SU-DHL-6 (cell line): ENCODE data around the gene FAIM2.

Experiments
- H2AFZ ChIP-seq: fragments of 200-600 bp; sonication (generic); 2 replicates; pipeline ENCODE4 v1.6.1; 2014; ENCODE audit warnings: low read depth, mild to moderate bottlenecking, moderate library complexity, mixed read lengths, antibody characterized with exemption, low read length; ENCODE audit not compliant: severe bottlenecking
- H3F3A ChIP-seq: fragments of 200-600 bp; shearing (Covaris generic); 2 replicates; pipeline ENCODE4 v1.6.0; 2016; ENCODE audit warnings: antibody characterized with exemption, mild to moderate bottlenecking; ENCODE audit not compliant: insufficient read depth
- H3K27ac ChIP-seq: fragments of 200-600 bp; sonication (generic); 2 replicates; pipeline ENCODE4 v1.5.1; 2016; ENCODE audit warnings: low read depth, mild to moderate bottlenecking, low read length, moderate library complexity, mixed read lengths
- H3K27me3 ChIP-seq: fragments of 200-600 bp; sonication (generic), shearing (Covaris generic); 2 replicates; pipeline ENCODE4 v1.6.0; 2014; ENCODE audit warnings: mild to moderate bottlenecking, low read length
- H3K36me3 ChIP-seq: fragments of 200-600 bp; sonication (generic); 2 replicates; pipeline ENCODE4 v1.6.1; 2014; ENCODE audit warnings: mild to moderate bottlenecking, low read length, mixed read lengths
- H3K4me2 ChIP-seq: fragments of 300-600, 200-600 bp; shearing (Covaris generic), sonication (generic); 2 replicates; pipeline ENCODE4 v1.6.0; 2014; ENCODE audit warnings: low read length, low read depth, mild to moderate bottlenecking; ENCODE audit not compliant: poor library complexity, severe bottlenecking
- H3K4me3 ChIP-seq: fragments of 200-600 bp; sonication (generic); 2 replicates; pipeline ENCODE4 v1.5.1; 2014; ENCODE audit warnings: antibody characterized with exemption, low read length, mild to moderate bottlenecking, mixed read lengths; ENCODE audit not compliant: insufficient read depth, poor library complexity, severe bottlenecking
- H3K79me2 ChIP-seq: fragments of 200-600 bp; sonication (generic); 2 replicates; pipeline ENCODE4 v1.6.1; 2014; ENCODE audit warnings: mild to moderate bottlenecking, low read length, moderate library complexity; ENCODE audit not compliant: insufficient read depth
- H3K9ac ChIP-seq: fragments of 200-600 bp; sonication (generic); 2 replicates; pipeline ENCODE4 v1.7.0; 2014; ENCODE audit warnings: mild to moderate bottlenecking, low read length
- H3K9me2 ChIP-seq: fragments of 200-600 bp; sonication (generic); replicated peaks from 2 replicates; pipeline ENCODE4 v1.6.1; 2014; ENCODE audit warnings: low read length; ENCODE audit not compliant: insufficient read depth
- H3K9me3 ChIP-seq: fragments of 200-600 bp; sonication (generic); 2 replicates; pipeline ENCODE4 v1.6.1; 2014; ENCODE audit warnings: low read length, mixed read lengths; ENCODE audit not compliant: insufficient read depth
- H4K20me1 ChIP-seq: fragments of 200-600 bp; sonication (generic); 2 replicates; pipeline ENCODE4 v1.6.1; 2014; ENCODE audit warnings: low read depth, mild to moderate bottlenecking, antibody characterized with exemption, low read length, moderate library complexity, mixed read lengths
- CTCF ChIP-seq: fragments of 200-600 bp; sonication (generic); IDR thresholded peaks from one replicate; pipeline ENCODE4 v1.5.1; 2017; ENCODE audit warnings: antibody characterized with exemption, mild to moderate bottlenecking, low read length, moderate library complexity; ENCODE audit not compliant: insufficient read depth, poor library complexity, severe bottlenecking
- EZH2phosphoT487 ChIP-seq: fragments of 200-600 bp; sonication (generic), shearing (Covaris generic); conservative IDR thresholded peaks from 2 replicates; pipeline ENCODE4 v1.6.1; 2018; ENCODE audit warnings: mild to moderate bottlenecking, antibody characterized with exemption, low read length, moderate library complexity, mixed read lengths

The FAIM2 gene

GRCh38 chr12:49867570-49868341 lies 35.9 kb downstream of the FAIM2 start:
- Histone ChIP-seq H3K27ac (no peak overlapping the region), H3K36me3 (no peaks in the 10 kb centered on the region), H3K4me2 (no peak overlapping the region), H3K9me3 (no peaks in the 10 kb centered on the region), H3K9me2 (no peaks in the 10 kb centered on the region), H3F3A (no peaks in the 10 kb centered on the region), H3K9ac (no peak overlapping the region), H3K27me3 (no peaks in the 10 kb centered on the region), H4K20me1 (no peaks in the 10 kb centered on the region), H2AFZ (no peak overlapping the region), H3K4me3 (no peak overlapping the region), H3K79me2 (no peaks in the 10 kb centered on the region)
- TF ChIP-seq EZH2phosphoT487 = no peak
- no peak for TF ChIP-seq CTCF

GRCh38 chr12:49866859-49867569 lies 36.7 kb downstream of the FAIM2 start:
- Histone ChIP-seq H3K4me2 (no peak overlapping the region), H3K4me3 (no peak overlapping the region)

GRCh38 chr12:49865782-49866135 lies 37.9 kb downstream of the FAIM2 start:
- Histone ChIP-seq H3K9me2 (no peaks in the 10 kb centered on the region), H3K79me2 (no peaks in the 10 kb centered on the region), H4K20me1 (no peaks in the 10 kb centered on the region), H3K27me3 (no peaks in the 10 kb centered on the region), H3K36me3 (no peaks in the 10 kb centered on the region), H2AFZ (no peak overlapping the region), H3K27ac (no peak overlapping the region), H3K9me3 (no peaks in the 10 kb centered on the region), H3K9ac (no peak overlapping the region), H3F3A (no peaks in the 10 kb centered on the region), H3K4me2 (no peak overlapping the region), H3K4me3 (no peak overlapping the region)
- TF ChIP-seq CTCF = no peak
- TF ChIP-seq EZH2phosphoT487 = no peak

More at GRCh38 chr12:49866859-49867569, 36.7 kb downstream of the FAIM2 start:
- no peaks in the 10 kb centered on the region for H3K9me3 ChIP-seq
- H3K9me2 ChIP-seq = no peaks in the 10 kb centered on the region
- H3K27me3 ChIP-seq = no peaks in the 10 kb centered on the region
- no peaks in the 10 kb centered on the region for H4K20me1 ChIP-seq
- no peak overlapping the region for H2AFZ ChIP-seq
- no peak overlapping the region for H3K9ac ChIP-seq
- H3K27ac ChIP-seq = no peak overlapping the region
- no peaks in the 10 kb centered on the region for H3K79me2 ChIP-seq
- no peaks in the 10 kb centered on the region for H3F3A ChIP-seq
- no peaks in the 10 kb centered on the region for H3K36me3 ChIP-seq
- peak; percentile 76 for TF ChIP-seq CTCF
- TF ChIP-seq EZH2phosphoT487 = no peak
